Ovary (tissue), 3 donors: ENCODE data around the gene SMG1.

ENCODE experiments used
- CTCF ChIP-seq, 3 donors: fragments of 450-650 bp in 2 of 3; fragments of 200-600 bp in 1 of 3; IDR thresholded peaks; one replicate each; pipeline versions ENCODE4 v1.5.1 to v1.8.0; 2016 to 2022; ENCODE audit warnings: antibody characterized with exemption in 3 of 3, mild to moderate bottlenecking in 1 of 3
- POLR2A ChIP-seq: fragments of 450-650 bp; IDR thresholded peaks from one replicate; pipeline ENCODE4 v1.6.1; 2017; ENCODE audit warnings: antibody characterized with exemption, mild to moderate bottlenecking, moderate library complexity
- donor health status: DM: no; HTN: no; CAD: no.

GRCh38 chr16:18938986-18939385, 12.8 kb upstream of the SMG1 start:
- TF ChIP-seq POLR2A (no peak), CTCF (IDR thresholded peaks at IDR 0.05) (no peak)
